Heart left ventricle (tissue), 16 donors: Measurements from ENCODE around the gene RAB11FIP4. TPM values are rescaled to one million over a fixed set of nuclear protein-coding genes. Genes with fewer than 3 reads are reported as not detected.

Experiments
- ATAC-seq, 4 donors: fragments of 200-7000 bp; cut with Tn5 transposase; one replicate each; pipeline ENCODE4 v1.9.1; 2020 to 2022; ENCODE audit warnings: moderate library complexity in 4 of 4, mild to moderate bottlenecking in 3 of 4, moderate number of reproducible peaks in 1 of 4
- DNase-seq, 5 donors: peaks; one replicate each; pipeline ENCODE4 v3.0.0-alpha.2; 2020
- H3K27ac ChIP-seq, 12 donors: fragments of 200-600 bp; sonication (generic) in 4 of 12; one replicate each; pipeline versions ENCODE4 v1.5.0 to v1.8.0; 2016 to 2022; ENCODE audit warnings: mild to moderate bottlenecking in 2 of 12
- H3K27me3 ChIP-seq, 9 donors: fragments of 200-600 bp; sonication (generic) in 2 of 9; one replicate each; pipeline versions ENCODE4 v1.5.1 to v1.8.0; 2016 to 2022; ENCODE audit warnings: mild to moderate bottlenecking in 3 of 9
- H3K36me3 ChIP-seq, 9 donors: fragments of 200-600 bp; sonication (generic) in 2 of 9; one replicate each; pipeline versions ENCODE4 v1.5.0 to v1.8.0; 2018 to 2022; ENCODE audit warnings: mild to moderate bottlenecking in 2 of 9
- H3K4me1 ChIP-seq, 12 donors: fragments of 200-600 bp; sonication (generic) in 4 of 12; one replicate each; pipeline versions ENCODE4 v1.5.0 to v1.8.0; 2016 to 2022; ENCODE audit warnings: mild to moderate bottlenecking in 3 of 12
- H3K4me3 ChIP-seq, 12 donors: fragments of 200-600 bp; sonication (generic) in 4 of 12; one replicate each; pipeline versions ENCODE4 v1.5.0 to v1.8.0; 2017 to 2022; ENCODE audit warnings: mild to moderate bottlenecking in 9 of 12, moderate library complexity in 4 of 12
- H3K9me3 ChIP-seq, 12 donors: fragments of 200-600 bp; sonication (generic) in 4 of 12; one replicate each; pipeline versions ENCODE4 v1.5.0 to v1.8.0; 2016 to 2022; ENCODE audit warnings: mild to moderate bottlenecking in 1 of 12
- CTCF ChIP-seq, 12 donors: fragments of 200-600 bp; sonication (generic) in 4 of 12; IDR thresholded peaks; one replicate each; pipeline versions ENCODE4 v1.5.0 to v1.8.0; 2018 to 2022; ENCODE audit warnings: antibody characterized with exemption in 12 of 12, mild to moderate bottlenecking in 5 of 12
- POLR2A ChIP-seq, 2 donors: fragments of 450-650 bp; IDR thresholded peaks; one replicate each; pipeline ENCODE4 v1.6.1; 2017; ENCODE audit warnings: antibody characterized with exemption in 2 of 2, mild to moderate bottlenecking in 2 of 2, moderate library complexity in 2 of 2
- WGBS, 4 donors: extraction: QIAGEN DNeasy Blood & Tissue Kit in 2 of 4; methylation state at CpG; one replicate each; pipeline versions ENCODE4 v1.1.5 to v1.1.7; 2013 to 2018; 5-methylcytosine and 5-hydroxymethylcytosine counted together
- intact Hi-C, 10 donors: fragments of 100-400 bp; cut with DNase I; formaldehyde crosslinking; loops; one replicate each; pipeline versions ENCODE4 v1.11.1 to v1.14.2; 2022
- polyA plus RNA-seq, 2 donors: library from polyadenylated mRNA; stranded (reverse); fragments of 200-250 nt; gene quantifications; one replicate each; pipeline ENCODE4 v1.2.3, GENCODE V29; 2013
- total RNA-seq, 9 donors: library from RNA; depleted of rRNA in 2 of 9; stranded (reverse); fragments of >200 nt in 2 of 9; fragmentation: NEBNext Ultra II Directional in 3 of 9; extraction: Animal tissue kit (Norgen Biotek cat#: 25700) in 3 of 9; gene quantifications; one replicate each; pipeline versions ENCODE4 v1.1.0 to v1.2.4, GENCODE V29; 2016 to 2023
- donor health status: ischemic (EF 13 %, LVEDD 7.1; RV severe dilation, severe dysfunction).
- donor health status: healthy with polysubstance abuse.
- donor health status: DM: no; HTN: yes; CAD: no.
- donor health status: DM: no; HTN: no; CAD: no.
- donor health status: ischemic (EF 25% LVEDD 6.9; RV normal size, moderate dysfunction).
- donor health status: ischemic (EF 25% LVEDD 5.7; RV mildly dilated, moderate dysfunction).
- donor health status: healthy.
- donor health status: DM: yes; HTN: yes; CAD: no.
- donor health status: ischemic (EF 35%, LVEDD 5.7; RV mildly dilated, moderate dysfunction).
- donor health status: nonischemic (EF 11% LVEDD 7.7; RV severe dilation, severe dysfunction).
- donor health status: DM: yes; HTN: yes; CAD: no.
- donor health status: PGD.
- donor health status: ischemic (EF 29% LVEDD 5.4; RV normal size, mild dysfunction).
- donor health status: nonischemic (EF 23%, LVEDD 6.1; RV moderate dilation, normal function).

Gene RAB11FIP4
- total and polyA plus RNA-seq, 11 donors, result 1.5 to 13.7 (median 8.3) TPM

GRCh38 chr17:31558748-31559583 is 167.5 kb downstream of the RAB11FIP4 start:
- 0 to 3% (median 1%) methylated on average over 6 to 111 of the region's 111 CpGs for WGBS, 4 donors
- DNase-seq, result peak; percentile 83 to 89 (median 84)
- ATAC-seq, result peak; percentile 70 to 94 (median 88)
- TF ChIP-seq POLR2A (IDR thresholded peaks at IDR 0.05) (peak in 1 of 2 donors; percentile 60), CTCF (IDR thresholded peaks at IDR 0.05) (peak; percentile 56 to 98 (median 92))
- Histone ChIP-seq H3K4me1 (peaks cover 0 to 43% (median 32%) of the 10 kb centered on the region in 12 donors), H3K27me3 (no peaks in the 10 kb centered on the region), H3K9me3 (no peaks in the 10 kb centered on the region), H3K4me3 (peak overlapping the region; percentile 51 to 79 (median 64)), H3K27ac (peak overlapping the region; percentile 65 to 96 (median 92)), H3K36me3 (peaks cover 0 to 6% (median 0%) of the 10 kb centered on the region in 9 donors)
- intact Hi-C loops, result loop anchor here (1.0 to 10.0 kb wide), 10 partner anchors 136 to 343 kb away; partner anchors contain the start of genes COPRS (in 1 of the 10) and UTP6 (in 1 of the 10)

DNA sequence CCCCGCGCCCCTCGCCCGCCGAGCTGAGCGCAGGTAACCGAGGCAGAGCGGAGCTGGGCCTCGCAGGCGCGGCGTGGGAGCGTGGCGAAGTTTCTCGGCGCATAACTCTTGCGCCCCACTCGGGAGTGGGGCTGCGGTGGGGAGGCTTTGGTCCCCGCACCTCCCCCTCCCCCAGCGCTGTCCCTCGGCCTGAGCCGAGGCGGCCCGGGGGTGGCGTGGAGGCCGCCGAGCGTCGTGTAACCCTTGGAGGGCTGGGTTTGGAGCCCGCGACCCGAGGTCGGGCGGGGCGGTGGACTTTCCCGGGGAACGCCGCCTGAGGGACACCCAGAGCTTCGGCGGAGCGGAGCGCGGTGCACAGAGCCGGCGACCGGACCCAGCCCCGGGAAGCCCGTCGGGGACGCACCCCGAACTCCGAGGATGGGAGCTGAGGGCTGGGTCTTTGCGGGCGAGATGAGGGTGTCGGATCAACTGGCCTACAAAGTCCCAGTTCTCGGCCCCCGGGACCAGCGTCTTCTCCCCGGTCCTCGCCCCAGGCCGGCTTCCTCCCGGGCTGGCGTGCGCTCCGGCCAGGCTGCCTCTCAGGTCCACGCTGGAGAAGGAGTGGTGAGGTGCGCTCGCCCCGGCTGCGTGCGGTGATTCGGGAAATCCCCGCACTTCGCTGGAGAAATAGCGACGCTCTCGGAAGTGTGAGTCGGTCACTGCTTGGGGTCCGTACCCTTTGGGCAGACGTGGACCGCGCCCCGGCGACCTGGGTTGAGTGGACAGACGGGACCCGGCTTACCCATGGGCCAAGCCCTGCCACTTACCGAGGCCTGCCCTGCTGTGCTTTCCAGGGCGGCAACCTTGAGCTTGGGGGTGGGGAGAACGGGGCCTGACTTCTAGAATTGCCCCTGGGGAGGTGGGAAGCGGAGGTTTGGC is 168.4 kb downstream of the RAB11FIP4 start:
- H3K4me1 ChIP-seq, result peaks cover 0 to 51% (median 36%) of the 10 kb centered on the region in 12 donors
- H3K36me3 ChIP-seq, result peaks cover 0 to 6% (median 0%) of the 10 kb centered on the region in 9 donors
- peak overlapping the region; percentile 5 to 96 (median 92) for H3K27ac ChIP-seq
- ATAC-seq (peak in 3 of 4 donors; percentile 41 to 50 (median 44)), DNase-seq (peak in 4 of 5 donors; percentile 30 to 71 (median 41))
- no peaks in the 10 kb centered on the region for H3K9me3 ChIP-seq
- 9 to 20% (median 14%) methylated on average over 25 to 91 of the region's 91 CpGs for WGBS, 4 donors
- no peaks in the 10 kb centered on the region for H3K27me3 ChIP-seq
- TF ChIP-seq POLR2A (IDR thresholded peaks at IDR 0.05) (no peak), CTCF (IDR thresholded peaks at IDR 0.05) (peak in 1 of 12 donors; percentile 8)
- peak overlapping the region; percentile 51 to 79 (median 64) for H3K4me3 ChIP-seq
- intact Hi-C loops, result loop anchor here in 8 of 10 donors (1.0 to 10.0 kb wide), 11 partner anchors 37 to 342 kb away; partner anchors contain the start of genes COPRS (in 1 of the 8) and UTP6 (in 1 of the 8)

DNA sequence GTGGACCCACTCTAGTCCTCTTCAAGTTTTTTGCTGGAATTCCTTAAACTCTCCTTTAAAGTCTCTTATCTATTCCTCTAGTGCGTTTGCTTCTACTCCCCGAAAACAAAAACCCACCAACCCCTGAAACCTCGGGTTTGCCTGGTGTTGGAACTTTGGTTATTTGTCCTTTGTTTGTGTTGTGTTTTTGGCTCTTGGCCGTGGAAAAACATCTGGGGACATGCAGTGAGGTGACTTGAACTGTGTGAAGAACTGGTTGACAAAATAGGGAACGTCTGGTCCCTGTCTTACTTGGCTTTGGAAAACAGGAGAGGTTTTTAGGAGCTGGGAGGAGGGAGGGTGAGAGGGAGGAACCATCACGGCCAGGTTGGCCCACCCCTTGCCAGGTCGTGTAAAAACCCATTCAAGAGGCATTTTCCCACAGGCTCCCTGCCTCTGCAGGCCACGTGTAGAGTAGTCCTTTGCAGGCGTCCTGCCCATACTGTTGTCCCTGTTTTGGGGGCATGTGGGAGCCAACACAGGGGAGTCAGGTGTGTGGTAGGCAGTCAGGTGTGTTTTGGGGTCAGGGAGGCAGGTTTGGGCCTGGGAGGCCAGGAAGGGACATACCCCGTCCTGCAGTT is 169.3 kb downstream of the RAB11FIP4 start:
- 33 to 54% (median 46%) methylated on average over 10 of the region's 10 CpGs for WGBS, 4 donors
- peaks cover 0 to 6% (median 0%) of the 10 kb centered on the region in 9 donors for H3K36me3 ChIP-seq
- peaks cover 0 to 60% (median 42%) of the 10 kb centered on the region in 12 donors for H3K4me1 ChIP-seq
- no peak for TF ChIP-seq POLR2A (IDR thresholded peaks at IDR 0.05)
- no peak for TF ChIP-seq CTCF (IDR thresholded peaks at IDR 0.05)
- no peaks in the 10 kb centered on the region for H3K27me3 ChIP-seq
- ATAC-seq, result no peak
- peak overlapping the region; percentile 51 to 79 (median 64) for H3K4me3 ChIP-seq
- no peak for DNase-seq
- intact Hi-C loops, result loop anchor here in 4 of 10 donors (1.0 to 10.0 kb wide), 4 partner anchors 37 to 282 kb away; no protein-coding TSS in a partner anchor
- H3K27ac ChIP-seq, result peak overlapping the region; percentile 3 to 96 (median 92)
- no peaks in the 10 kb centered on the region for H3K9me3 ChIP-seq
